Suprapubic skin (tissue), 3 donors: Measurements from ENCODE around the gene USF1.

Source experiments
- CTCF ChIP-seq, 2 donors: fragments of 200-600 bp in 1 of 2; fragments of 450-650 bp in 1 of 2; sonication (generic) in 1 of 2; IDR thresholded peaks; one replicate each; pipeline ENCODE4 v1.5.1; 2016 to 2019; ENCODE audit warnings: antibody characterized with exemption in 2 of 2, mild to moderate bottlenecking in 1 of 2, moderate library complexity in 1 of 2
- EP300 ChIP-seq: sonication (generic); formaldehyde crosslinking; IDR thresholded peaks from one replicate; pipeline ENCODE4 v1.6.1; 2017; ENCODE audit warnings: antibody characterized with exemption

GRCh38 chr1:161013488-161014230 is 32.1 kb downstream of the USF1 start:
- TF ChIP-seq CTCF (IDR thresholded peaks at IDR 0.05), result no peak
- no peak for TF ChIP-seq EP300
